Endothelial cell of hepatic sinusoid (primary cell): Measurements from ENCODE around the gene NFIC.

Source experiments
- in situ Hi-C: cut with HindIII; loops from 2 replicates; pipeline ENCODE4 v1.10.0; 2017; ENCODE audit warnings: low sequenced_read_pairs

The NFIC gene

DNA sequence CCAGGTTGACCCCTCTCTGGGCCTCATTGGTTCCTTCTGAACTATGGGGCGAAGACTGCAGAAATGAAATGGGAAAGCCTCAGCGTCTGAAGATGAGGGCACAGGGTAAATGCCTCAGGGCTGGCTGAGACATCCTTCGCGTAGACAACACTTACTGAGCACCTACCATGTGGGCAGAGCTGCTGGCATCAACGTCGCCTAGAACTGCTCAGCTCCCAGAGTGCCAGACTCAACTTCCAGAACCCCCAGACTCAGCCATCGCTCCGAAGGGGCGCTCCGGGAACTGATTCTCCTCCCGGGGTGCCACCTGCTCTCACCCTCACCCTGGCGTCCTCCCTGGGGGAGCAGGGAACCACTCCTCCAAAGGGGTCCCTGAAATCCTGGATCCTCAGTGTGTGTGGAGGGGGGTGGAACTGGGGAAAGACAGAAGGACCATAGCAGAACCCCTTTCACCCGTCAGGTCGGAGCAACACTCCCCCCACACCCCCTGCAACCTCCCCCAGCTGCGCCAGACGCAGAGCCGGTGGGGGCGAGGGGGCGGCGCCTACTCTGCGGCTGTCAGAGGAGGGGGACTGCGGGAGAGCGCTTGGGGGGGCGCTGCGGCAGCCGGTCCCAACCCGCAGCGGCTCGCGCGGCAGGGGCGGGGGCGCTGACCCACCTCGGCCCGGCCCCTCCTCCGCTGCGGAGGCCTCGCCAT lies 8.2 kb upstream of the NFIC start:
- in situ Hi-C loops: no loop called here

DNA sequence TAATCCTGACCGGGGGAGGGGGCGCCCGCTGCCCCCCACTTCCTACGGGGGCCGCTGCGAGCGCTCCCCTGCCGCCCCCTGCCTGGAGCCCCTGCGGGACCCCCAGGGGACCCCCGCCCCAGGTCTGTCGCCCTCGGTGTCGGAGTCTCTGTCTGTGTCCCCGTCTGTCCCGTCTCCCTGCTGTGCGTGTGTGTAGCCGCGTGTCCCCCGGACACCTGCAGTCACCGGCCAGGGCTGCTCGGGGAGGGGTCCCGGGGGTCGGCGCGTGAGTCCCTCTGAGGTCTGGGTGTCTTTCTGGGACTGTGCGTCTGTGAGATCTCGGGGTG lies 7.7 kb upstream of the NFIC start:
- in situ Hi-C loops: no loop called here

GRCh38 chr19:3359015-3359918 lies 7.1 kb upstream of the NFIC start:
- in situ Hi-C loops: no loop called here

GRCh38 chr19:3359919-3360420 lies 6.4 kb upstream of the NFIC start:
- in situ Hi-C loops: no loop called here

DNA sequence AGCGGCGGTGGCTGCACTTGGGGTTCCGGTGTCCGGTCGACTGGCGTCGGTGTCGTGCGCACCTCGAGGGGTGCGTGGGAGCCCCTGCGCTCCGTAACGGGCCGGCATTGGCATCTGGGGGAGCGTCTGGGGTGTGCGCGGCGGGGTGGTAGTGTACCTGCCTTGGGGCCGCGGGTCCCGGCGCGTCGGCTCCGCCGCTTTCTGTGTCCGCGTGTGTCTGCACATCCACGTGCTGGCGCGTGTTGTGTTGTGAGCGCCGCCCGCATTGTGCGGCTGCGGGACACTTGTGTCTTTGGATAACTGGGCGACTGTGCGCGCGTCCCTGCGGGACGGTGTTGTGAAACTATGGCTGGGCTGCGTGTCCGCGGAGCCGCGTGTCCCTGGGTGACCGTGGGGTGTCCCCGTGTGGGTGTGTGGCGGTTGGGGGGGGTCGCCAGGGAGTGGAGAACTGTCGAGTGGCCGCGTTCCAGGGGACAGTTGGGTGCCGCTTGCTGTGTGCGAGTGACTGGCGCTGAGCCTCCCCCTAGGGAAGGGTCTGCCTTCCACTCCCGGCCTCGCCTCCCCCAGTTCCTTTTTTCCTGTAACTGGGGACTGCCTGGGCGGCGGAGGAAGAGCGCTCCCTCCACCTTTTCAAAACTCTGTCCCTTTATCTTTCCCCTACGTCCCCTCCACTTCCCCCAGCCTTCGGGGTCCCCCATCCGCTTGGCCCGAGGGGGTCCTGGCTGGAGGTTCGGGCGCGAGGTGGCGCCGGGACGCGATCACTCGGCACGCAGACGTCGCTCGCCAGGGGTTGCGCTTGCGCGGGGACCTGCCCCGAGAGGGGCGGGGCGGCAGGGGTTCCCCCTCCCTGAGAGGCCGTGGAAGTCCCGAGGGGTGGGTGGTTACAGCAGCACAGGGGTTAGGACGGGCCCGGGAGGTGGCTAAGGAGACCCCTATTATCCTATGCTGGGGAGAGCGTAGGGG lies 5.7 kb upstream of the NFIC start:
- in situ Hi-C loops: no loop called here

DNA sequence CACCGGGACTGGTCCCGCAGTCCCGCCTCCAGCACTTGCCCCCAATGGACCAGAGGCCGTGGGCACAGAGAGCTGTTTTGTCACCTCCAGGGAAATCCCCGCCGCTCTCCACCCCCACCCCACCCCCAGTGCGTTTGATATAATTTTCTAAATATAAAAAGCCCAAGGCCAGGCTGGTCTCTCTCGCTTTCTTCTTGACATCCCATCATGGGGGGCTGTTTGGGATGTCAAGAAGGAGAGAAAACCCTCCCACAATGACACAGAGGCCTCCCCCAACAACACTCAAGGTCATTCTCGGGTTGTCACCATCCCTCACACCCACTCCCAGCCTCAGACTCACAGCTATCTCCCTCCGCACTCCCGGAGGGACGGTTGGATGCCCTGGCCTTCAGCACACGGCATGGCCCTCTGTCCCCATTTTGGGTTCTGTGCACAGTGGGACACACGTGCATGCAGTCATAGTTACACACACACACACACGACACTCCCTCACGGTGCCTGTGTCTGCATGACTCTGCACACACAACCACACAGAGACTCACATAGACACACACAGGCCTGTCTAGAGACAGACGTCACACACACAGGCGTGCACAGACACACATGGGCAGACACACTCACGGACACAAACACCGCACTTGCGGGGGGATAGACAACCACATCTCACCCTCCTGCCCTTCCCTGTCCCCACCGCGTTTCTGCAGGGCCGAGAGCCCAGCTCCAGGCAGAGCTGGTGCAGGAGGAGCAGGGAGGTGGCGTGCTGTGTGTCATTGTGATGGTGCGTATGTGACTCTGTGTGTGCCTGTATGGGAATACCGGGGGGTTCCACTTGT lies 4.8 kb upstream of the NFIC start:
- in situ Hi-C loops: no loop called here

GRCh38 chr19:3362217-3362906 lies 4.0 kb upstream of the NFIC start:
- in situ Hi-C loops: no loop called here

- in situ Hi-C loops: no loop called here
Measured at GRCh38 chr19:3363841-3364500, 2.4 kb upstream of the NFIC start.

DNA sequence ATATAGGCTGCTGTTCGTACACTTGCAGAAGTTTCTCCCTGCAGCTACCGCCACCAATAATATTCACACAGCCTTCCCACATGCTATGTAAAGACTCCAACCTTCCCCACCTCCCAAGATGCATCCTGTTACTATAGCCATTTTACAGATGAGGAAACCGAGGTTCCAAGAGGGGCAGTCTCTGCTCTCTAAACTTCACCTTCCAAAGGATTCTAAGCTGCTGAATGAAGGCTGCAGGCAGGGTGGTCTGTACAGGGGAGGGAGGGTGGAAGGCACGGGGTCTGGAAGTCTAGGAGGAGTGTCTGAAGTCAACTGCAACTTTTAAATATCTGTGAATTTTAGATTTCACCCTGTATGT lies 1.9 kb upstream of the NFIC start:
- in situ Hi-C loops: no loop called here

DNA sequence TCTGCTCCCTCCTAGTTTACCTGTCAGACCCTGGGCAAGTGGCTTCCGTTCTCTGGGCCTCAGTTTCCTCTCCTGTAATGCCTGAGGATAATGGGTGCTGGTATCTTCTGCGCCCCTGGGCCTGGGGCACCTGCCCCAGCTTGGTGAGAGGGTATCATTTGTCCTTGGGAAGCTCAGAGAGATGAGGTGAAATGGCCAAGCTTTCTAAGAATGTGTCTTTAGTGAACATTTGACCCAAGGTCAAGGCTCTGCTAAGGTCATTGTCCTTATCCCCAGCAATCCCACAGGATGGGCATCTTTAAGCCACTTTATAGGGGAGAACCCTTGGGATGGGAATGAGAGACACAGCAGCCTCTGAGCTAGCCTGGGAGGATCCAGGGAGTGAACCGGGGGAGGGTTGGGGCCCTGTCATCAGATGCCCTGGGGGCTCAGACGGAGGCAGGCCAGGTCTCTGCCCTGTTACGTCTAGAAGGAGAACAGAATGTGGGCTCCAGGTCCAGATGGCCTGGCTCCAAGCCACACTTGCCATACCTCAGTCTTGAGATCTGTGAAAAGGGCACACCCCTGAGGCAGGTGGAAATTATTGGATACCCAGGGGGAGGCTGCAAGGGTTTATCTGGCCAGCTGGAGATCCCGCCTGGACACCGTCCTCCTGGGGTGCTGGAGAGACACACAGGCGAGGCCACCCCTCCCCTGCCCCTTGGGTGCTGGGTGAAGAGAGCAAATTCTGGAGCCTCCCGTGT lies 1.1 kb upstream of the NFIC start:
- in situ Hi-C loops: no loop called here

DNA sequence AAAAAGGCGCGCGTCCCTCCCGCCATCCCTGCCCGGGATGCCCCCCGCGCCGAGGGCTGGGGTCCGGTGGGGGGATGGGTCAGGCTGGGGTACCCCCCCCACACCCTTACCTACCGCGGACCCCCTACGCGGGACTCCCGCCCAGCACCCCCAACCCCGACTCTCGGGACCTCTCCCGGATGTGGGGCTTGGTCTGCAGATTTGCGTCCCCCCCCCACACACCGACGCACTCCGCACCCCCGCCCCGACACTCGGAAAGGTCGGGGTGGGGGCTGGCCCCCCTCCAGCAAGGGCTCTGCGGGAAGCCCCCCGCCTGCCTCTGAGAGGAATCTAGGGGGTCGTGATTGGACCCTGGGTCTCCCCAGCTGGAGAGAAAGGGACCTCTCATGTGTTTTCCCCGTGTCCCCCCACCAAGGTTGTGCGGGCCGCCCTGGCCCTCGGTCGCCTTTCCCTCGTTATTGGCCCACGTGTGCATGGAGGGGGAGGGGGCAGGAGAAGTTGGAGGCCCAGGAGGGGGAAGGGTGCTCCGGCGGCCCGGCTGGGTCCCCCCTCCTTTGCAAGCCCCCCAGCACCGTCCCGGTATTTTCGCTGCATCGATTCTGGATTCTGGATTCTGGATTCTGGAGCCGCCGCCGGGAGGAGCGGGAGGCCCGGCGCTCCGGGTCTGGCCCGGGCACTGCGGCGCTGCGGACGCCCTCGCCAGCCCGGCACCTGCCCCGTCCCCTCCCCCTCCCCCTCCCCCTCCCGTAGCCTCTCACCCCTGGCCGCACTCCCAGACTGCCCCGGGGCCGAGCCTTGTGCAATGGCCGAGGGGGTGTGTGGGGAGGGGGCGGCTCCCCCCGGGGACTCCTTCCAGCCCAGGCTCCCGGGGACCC lies 607 bp downstream of the NFIC start:
- in situ Hi-C loops: no loop called here

- in situ Hi-C loops: no loop called here
Measured at GRCh38 chr19:3367628-3368440, 1.5 kb downstream of the NFIC start.

DNA sequence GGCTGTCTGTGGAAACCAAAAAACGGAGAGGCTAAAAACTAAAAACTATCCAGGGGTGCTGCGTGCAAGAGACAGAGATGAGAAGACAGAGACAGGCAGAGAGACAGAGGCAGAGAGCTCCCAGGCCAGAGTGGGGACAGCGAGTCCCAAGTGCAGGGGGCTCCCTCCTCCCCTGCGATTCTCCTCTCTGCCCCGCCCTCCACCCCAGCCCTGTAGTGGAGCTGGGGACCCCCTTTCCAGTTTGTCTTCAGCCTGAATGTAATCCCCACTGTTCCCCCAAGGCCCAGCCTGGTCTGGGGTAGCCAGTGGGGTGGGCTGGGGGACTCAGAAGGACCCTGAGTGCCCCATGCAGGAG lies 2.0 kb downstream of the NFIC start:
- in situ Hi-C loops: no loop called here

DNA sequence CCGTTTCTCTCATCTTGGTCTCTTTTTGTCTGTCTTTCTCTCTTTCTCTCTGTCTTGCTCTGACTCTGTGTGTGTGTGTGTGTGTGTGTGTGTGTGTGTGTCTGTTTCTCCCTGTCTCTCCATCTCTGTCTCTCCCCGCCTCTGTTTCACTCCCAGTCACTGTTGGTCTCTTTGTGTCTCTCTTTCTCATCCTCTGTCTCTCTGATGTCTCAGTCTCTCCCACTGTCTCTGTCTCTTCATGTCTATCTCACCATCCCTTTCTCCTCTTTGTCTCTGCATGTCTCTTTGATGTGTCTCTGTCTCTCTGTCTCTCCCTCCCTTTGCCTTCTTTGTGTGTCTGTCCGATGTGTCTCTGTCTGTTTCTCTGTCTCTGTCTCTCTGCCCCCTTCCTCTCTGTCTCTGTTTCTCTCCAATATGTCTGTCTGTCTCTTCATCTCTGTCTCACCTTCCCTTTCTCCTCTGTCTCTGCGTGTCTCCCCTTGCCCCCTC lies 2.5 kb downstream of the NFIC start:
- in situ Hi-C loops: no loop called here

GRCh38 chr19:3369337-3370213 lies 3.2 kb downstream of the NFIC start:
- in situ Hi-C loops: no loop called here
